NCI-H1694 (cell line): Measurements from ENCODE around the gene TEPSIN.

ENCODE experiments used
- DNase-seq: peaks from one replicate; lab custom pipeline; 2025; lab: John Stamatoyannopoulos, UW

TEPSIN gene

DNA sequence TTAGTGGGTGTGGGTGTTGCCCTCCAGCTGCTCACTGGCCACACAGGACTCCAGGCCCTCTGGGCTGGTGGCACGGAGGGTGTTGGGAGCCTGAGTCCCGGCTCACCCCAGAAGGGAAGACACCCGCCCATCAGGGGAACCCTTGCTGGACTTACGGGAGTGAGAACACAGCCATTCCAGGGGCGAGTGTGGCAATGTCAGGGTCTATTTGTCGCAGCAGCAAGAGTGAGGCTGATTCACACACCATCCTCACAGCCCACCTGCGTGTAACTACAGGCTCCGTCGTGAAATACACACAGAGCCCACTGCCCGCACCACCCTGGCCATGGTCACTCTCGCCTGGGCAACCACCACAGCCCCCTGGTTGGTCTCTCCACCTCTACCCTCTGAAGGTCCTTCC is 55.0 kb downstream of the TEPSIN start:
- DNase-seq: no peak

DNA sequence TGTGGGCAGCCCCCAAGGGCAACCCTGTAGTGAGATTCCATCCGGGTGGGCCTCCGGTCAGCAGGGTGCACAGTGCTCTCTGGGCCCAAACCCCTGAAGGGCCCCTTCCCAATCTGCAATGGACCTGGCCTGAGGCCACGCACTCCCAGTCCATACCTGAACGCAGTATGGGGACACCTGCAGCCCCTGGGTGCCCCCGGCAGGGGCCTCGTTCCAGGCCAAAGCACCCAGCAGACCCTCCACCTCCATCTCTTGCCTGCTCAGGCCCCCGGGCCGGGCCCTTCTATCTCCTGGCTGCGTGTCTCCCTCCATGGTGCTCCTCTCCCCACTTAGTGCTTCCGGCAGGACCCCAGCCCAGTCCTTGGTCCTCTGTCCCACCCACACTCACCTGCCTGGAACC is 55.5 kb downstream of the TEPSIN start:
- no peak for DNase-seq

DNA sequence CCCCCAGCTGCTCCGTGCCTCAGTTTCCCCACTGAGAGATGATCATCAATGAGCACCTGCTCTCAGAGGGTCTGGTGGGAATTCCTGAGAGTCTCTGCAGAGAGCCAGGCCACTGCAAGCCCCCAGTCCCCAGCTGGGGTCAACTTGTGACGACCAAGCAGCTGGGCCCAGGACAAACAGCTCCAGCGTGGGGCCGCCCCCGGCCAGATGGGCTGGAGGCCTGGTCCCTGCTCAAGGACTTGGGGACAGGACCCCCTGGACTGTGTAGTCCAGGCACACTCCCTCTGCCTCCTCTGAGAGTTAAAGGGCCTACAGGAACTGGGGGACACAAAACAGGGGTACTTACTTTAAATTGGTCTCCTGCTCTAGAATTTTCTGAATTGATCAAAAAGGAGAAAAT is 56.3 kb downstream of the TEPSIN start:
- DNase-seq: no peak

DNA sequence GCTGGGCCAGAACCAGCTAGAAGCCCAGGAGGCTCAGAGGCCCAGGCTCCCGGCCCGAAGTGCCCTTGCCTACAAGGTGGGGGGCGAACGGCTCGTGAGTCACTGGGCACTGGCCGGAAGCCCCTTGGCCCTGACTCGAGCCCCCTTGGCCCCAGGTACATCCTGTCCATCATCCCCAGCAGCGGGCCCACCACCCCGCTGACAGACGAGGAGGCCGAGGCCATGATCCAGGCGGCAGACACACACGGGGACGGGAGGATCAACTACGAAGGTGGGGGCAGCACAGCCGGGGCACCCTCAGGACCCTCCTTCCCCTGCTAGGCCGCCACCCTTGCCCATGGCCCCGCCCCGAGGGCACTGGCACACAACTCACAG is 57.1 kb downstream of the TEPSIN start:
- DNase-seq: no peak

DNA sequence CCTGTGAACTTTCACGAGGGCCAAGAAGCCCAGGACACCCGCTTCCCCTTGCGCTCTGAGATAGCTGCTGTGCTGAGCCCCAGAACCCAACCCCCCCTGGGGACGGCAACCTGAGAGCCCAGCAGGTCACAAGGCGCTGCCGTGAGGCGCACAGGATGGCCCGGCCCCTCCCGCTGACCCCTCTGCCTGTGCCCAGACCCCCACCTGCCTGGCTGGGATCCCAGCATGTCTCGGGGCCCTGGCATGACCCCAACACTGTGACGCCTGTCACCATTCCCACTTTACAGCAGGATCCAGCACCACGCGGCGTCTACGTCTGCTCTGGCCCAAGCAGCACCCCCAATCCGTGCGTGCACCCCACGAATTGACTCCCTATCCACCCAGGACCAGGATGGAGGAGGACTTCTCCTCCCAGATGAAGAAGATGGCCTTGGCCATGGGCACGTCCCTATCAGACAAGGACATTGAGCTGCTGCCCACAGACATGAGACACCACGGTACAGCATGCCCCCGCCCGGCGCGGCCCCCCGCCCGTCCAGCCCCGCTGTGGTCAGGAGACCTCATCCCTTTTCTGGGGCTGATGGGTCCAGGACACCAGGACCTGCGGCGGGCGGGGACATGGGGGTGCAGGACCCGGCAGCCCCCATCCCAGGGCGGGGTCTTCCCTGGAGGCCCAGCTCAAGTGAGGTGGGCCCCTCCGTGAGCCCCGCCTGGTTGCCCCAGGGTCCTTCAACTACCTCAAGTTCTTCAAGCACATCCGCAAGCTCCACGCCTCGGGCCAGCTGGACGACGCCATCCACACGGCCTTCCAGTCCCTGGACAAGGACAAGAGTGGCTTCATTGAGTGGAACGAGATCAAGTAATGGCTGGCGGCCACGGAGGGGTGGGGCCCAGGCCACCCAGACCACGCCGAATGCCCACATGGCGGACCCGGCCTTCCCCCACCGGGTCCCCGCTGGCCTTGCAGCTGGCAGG is 57.7 kb downstream of the TEPSIN start:
- DNase-seq: no peak

DNA sequence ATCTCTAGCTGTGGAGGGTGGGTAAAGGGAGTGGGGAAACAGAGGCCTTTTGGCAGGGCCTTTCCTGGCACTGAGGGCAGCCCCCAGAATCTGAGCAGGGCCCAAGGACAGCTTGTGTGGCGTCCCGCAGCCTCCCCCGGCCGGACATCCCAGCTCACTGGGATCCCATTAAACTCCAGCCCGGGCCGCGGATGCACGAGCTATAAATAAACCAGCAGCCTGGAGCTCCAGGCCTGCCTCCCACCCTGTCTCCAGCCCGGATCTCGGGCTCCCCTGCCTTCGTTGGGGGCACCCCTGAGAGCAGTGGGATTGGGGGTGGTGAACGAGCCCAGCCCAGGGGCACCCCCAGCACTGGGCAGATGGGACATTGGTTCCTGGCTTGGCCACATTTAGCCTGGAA is 59.0 kb downstream of the TEPSIN start:
- DNase-seq: no peak

DNA sequence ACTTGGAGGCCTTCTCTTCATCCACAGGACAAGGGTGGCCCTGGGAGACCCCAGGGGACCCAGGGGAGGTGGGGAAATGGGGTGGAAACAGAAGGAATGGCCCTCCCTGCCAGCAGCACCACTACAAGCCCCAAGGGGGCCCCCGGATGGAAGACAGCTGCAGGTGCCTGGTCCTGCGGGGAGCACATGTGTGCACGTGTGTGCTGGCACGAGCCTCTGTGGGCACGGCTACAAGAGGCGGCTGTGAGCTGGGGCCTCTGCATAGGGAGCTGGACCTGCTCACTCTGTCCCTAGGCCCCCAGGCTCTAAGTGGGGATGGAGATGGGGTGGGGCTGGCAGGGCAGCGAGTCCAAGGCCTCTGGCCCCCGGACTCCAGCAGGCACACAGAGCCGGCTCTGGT is 59.6 kb downstream of the TEPSIN start:
- no peak for DNase-seq
